Neuronal stem cell (in vitro differentiated cells): ENCODE results near the gene SMARCAL1.

Experiments used
- DNase-seq: peaks from one replicate; pipeline ENCODE4 v3.0.0-alpha.2; 2013; ENCODE audit warnings: low spot score
- H2AFZ ChIP-seq: one replicate; pipeline ENCODE4 v1.6.1; 2013; ENCODE audit warnings: mild to moderate bottlenecking, low read length, inconsistent platforms
- H2AK5ac ChIP-seq: 2 replicates; pipeline ENCODE4 v1.6.1; 2013; ENCODE audit warnings: low read depth, mild to moderate bottlenecking, inconsistent platforms, low read length, moderate library complexity, mixed read lengths
- H2BK120ac ChIP-seq: 2 replicates; pipeline ENCODE4 v1.6.1; 2013; ENCODE audit warnings: low read depth, mild to moderate bottlenecking, inconsistent platforms, low read length, moderate library complexity, mixed read lengths
- H2BK12ac ChIP-seq: one replicate; pipeline ENCODE4 v1.6.1; 2013; ENCODE audit warnings: low read length, inconsistent platforms
- H2BK15ac ChIP-seq: 2 replicates; pipeline ENCODE4 v1.6.1; 2013; ENCODE audit warnings: mild to moderate bottlenecking, low read length, inconsistent platforms, mixed read lengths
- H2BK5ac ChIP-seq: one replicate; pipeline ENCODE4 v1.6.1; 2013; ENCODE audit warnings: inconsistent platforms, mild to moderate bottlenecking, low read length, moderate library complexity
- H3K14ac ChIP-seq: one replicate; pipeline ENCODE4 v1.6.1; 2013; ENCODE audit warnings: low read length, inconsistent platforms
- H3K18ac ChIP-seq: 2 replicates; pipeline ENCODE4 v1.6.1; 2013; ENCODE audit warnings: low read length, inconsistent platforms
- H3K23ac ChIP-seq: 2 replicates; pipeline ENCODE4 v1.6.1; 2013; ENCODE audit warnings: low read depth, mild to moderate bottlenecking, mixed read lengths, low read length, inconsistent platforms; ENCODE audit not compliant: poor library complexity
- H3K27ac ChIP-seq: replicated peaks from 3 replicates; pipeline ENCODE4 v1.5.1; 2013; ENCODE audit warnings: low read length, inconsistent platforms
- H3K27me3 ChIP-seq, 3 experiments: 2 replicates each; pipeline ENCODE4 v1.6.1; 2013; ENCODE audit warnings: low read length in 3 of 3, mild to moderate bottlenecking in 2 of 3, inconsistent platforms in 1 of 3, low read depth in 1 of 3, mixed read lengths in 1 of 3, moderate library complexity in 1 of 3; ENCODE audit not compliant: control insufficient read depth in 3 of 3, insufficient read depth in 3 of 3
- H3K36me3 ChIP-seq, 2 donors: replicated peaks in 1 of 2; 2 replicates each; pipeline ENCODE4 v1.6.1; 2013; ENCODE audit warnings: low read length in 2 of 2; ENCODE audit not compliant: control insufficient read depth in 2 of 2, insufficient read depth in 2 of 2
- H3K4ac ChIP-seq: 2 replicates; pipeline ENCODE4 v1.6.1; 2013; ENCODE audit warnings: inconsistent platforms, mild to moderate bottlenecking, low read length, moderate library complexity
- H3K4me1 ChIP-seq, 2 donors: 1 replicate in 1 of 2; 2 replicates in 1 of 2; pipeline ENCODE4 v1.6.1; 2013; ENCODE audit warnings: low read length in 2 of 2, low read depth in 1 of 2; ENCODE audit not compliant: control insufficient read depth in 2 of 2, insufficient read depth in 1 of 2
- H3K4me2 ChIP-seq: one replicate; pipeline ENCODE4 v1.6.1; 2013; ENCODE audit warnings: mild to moderate bottlenecking, low read length, inconsistent platforms; ENCODE audit not compliant: insufficient read depth, poor library complexity, severe bottlenecking
- H3K4me3 ChIP-seq, 2 donors: 2 replicates each; pipeline ENCODE4 v1.5.1; 2013; ENCODE audit warnings: low read length in 2 of 2, mild to moderate bottlenecking in 2 of 2, inconsistent platforms in 1 of 2, moderate library complexity in 1 of 2
- H3K79me1 ChIP-seq: one replicate; pipeline ENCODE4 v1.6.1; 2013; ENCODE audit warnings: low read depth, mild to moderate bottlenecking, inconsistent platforms, low read length, moderate library complexity
- H3K9ac ChIP-seq: one replicate; pipeline ENCODE4 v1.6.1; 2013; ENCODE audit warnings: mild to moderate bottlenecking, low read depth, low read length, inconsistent platforms; ENCODE audit not compliant: poor library complexity
- H3K9me3 ChIP-seq, 2 donors: replicated peaks in 1 of 2; 2 replicates each; pipeline versions ENCODE3 to v1.6.1; 2013; ENCODE audit warnings: low read length in 2 of 2, mild to moderate bottlenecking in 2 of 2, inconsistent platforms in 1 of 2, low read depth in 1 of 2, mixed read lengths in 1 of 2, moderate library complexity in 1 of 2; ENCODE audit not compliant: control insufficient read depth in 2 of 2, insufficient read depth in 1 of 2
- H4K8ac ChIP-seq: one replicate; pipeline ENCODE4 v1.6.1; 2013; ENCODE audit warnings: low read depth, mild to moderate bottlenecking, inconsistent platforms, low read length, moderate library complexity
- H4K91ac ChIP-seq: one replicate; pipeline ENCODE4 v1.6.1; 2013; ENCODE audit warnings: low read length, low read depth, mild to moderate bottlenecking, inconsistent platforms; ENCODE audit not compliant: poor library complexity
- WGBS, 2 donors: extraction: QIAGEN DNeasy Blood & Tissue Kit; methylation state at CpG; one replicate each; pipeline ENCODE4 v1.1.7; 2013; ENCODE audit warnings: missing lambda C conversion rate in 2 of 2, mixed read lengths in 1 of 2; ENCODE audit not compliant: insufficient read length in 2 of 2, insufficient replicate concordance in 1 of 2; ENCODE audit errors: extremely low coverage in 2 of 2; 5-methylcytosine and 5-hydroxymethylcytosine counted together

The SMARCAL1 gene

GRCh38 chr2:216520112-216520511 lies 107.8 kb downstream of the SMARCAL1 start:
- Histone ChIP-seq H3K4me1 (peaks cover 3 to 7% of the 10 kb centered on the region in 2 donors), H2AFZ (no peak overlapping the region), H3K27ac (no peak overlapping the region), H2BK12ac (no peak overlapping the region), H3K27me3 (no peaks in the 10 kb centered on the region), H3K9me3 (peaks cover 2 to 6% of the 10 kb centered on the region in 2 donors), H3K18ac (no peak overlapping the region), H3K14ac (no peak overlapping the region), H3K36me3 (peaks cover 2 to 19% of the 10 kb centered on the region in 2 donors), H3K4ac (no peak overlapping the region), H4K91ac (no peak overlapping the region), H3K4me3 (no peak overlapping the region), H3K79me1 (no peaks in the 10 kb centered on the region), H2AK5ac (no peak overlapping the region), H4K8ac (no peak overlapping the region), H3K4me2 (no peak overlapping the region), H2BK120ac (no peak overlapping the region), H2BK5ac (no peak overlapping the region), H2BK15ac (no peak overlapping the region), H3K23ac (no peak overlapping the region), H3K9ac (no peak overlapping the region)
- no peak for DNase-seq
- no CpG with 5 or more reads among the region's 4 CpGs for WGBS, 2 donors

GRCh38 chr2:216522892-216523502 lies 110.7 kb downstream of the SMARCAL1 start:
- H4K91ac ChIP-seq, result no peak overlapping the region
- no peak overlapping the region for H3K4ac ChIP-seq
- H3K4me3 ChIP-seq, result no peak overlapping the region
- no peak overlapping the region for H3K4me2 ChIP-seq
- H2AK5ac ChIP-seq, result no peak overlapping the region
- peaks cover 0 to 3% of the 10 kb centered on the region in 2 donors for H3K4me1 ChIP-seq
- no peaks in the 10 kb centered on the region for H3K27me3 ChIP-seq
- no peak overlapping the region for H2AFZ ChIP-seq
- no peak overlapping the region for H4K8ac ChIP-seq
- no peak overlapping the region for H2BK15ac ChIP-seq
- WGBS, 2 donors, result no CpG with 5 or more reads among the region's 1 CpG
- DNase-seq, result no peak
- no peak overlapping the region for H3K9ac ChIP-seq
- H3K27ac ChIP-seq, result no peak overlapping the region
- H3K18ac ChIP-seq, result no peak overlapping the region
- H2BK120ac ChIP-seq, result no peak overlapping the region
- no peaks in the 10 kb centered on the region for H3K79me1 ChIP-seq
- H3K36me3 ChIP-seq, result peaks cover 2 to 17% of the 10 kb centered on the region in 2 donors
- H3K9me3 ChIP-seq, result peaks cover 2 to 6% of the 10 kb centered on the region in 2 donors
- no peak overlapping the region for H3K23ac ChIP-seq
- no peak overlapping the region for H2BK5ac ChIP-seq
- H3K14ac ChIP-seq, result no peak overlapping the region
- H2BK12ac ChIP-seq, result no peak overlapping the region

- no peak overlapping the region for H2BK12ac ChIP-seq
- peaks cover 2 to 11% of the 10 kb centered on the region in 2 donors for H3K36me3 ChIP-seq
- peaks cover 0 to 2% of the 10 kb centered on the region in 2 donors for H3K4me1 ChIP-seq
- no peak overlapping the region for H3K4ac ChIP-seq
- no peak overlapping the region for H2BK5ac ChIP-seq
- H3K14ac ChIP-seq, result no peak overlapping the region
- H3K18ac ChIP-seq, result no peak overlapping the region
- H3K9me3 ChIP-seq, result peaks cover 3 to 6% of the 10 kb centered on the region in 2 donors
- H2AFZ ChIP-seq, result no peak overlapping the region
- H3K27me3 ChIP-seq, result no peaks in the 10 kb centered on the region
- H2BK120ac ChIP-seq, result no peak overlapping the region
- H3K79me1 ChIP-seq, result no peaks in the 10 kb centered on the region
- no peak overlapping the region for H3K4me2 ChIP-seq
- H3K23ac ChIP-seq, result no peak overlapping the region
- no peak overlapping the region for H3K27ac ChIP-seq
- no CpG with 5 or more reads among the region's 4 CpGs for WGBS, 2 donors
- H2BK15ac ChIP-seq, result no peak overlapping the region
- H2AK5ac ChIP-seq, result no peak overlapping the region
- H4K8ac ChIP-seq, result no peak overlapping the region
- no peak for DNase-seq
- H4K91ac ChIP-seq, result no peak overlapping the region
- H3K9ac ChIP-seq, result no peak overlapping the region
- no peak overlapping the region for H3K4me3 ChIP-seq
These were observed 113.7 kb downstream of the SMARCAL1 start for GRCh38 chr2:216525972-216526371.

GRCh38 chr2:216526939-216527338 lies 114.7 kb downstream of the SMARCAL1 start:
- Histone ChIP-seq H4K8ac (no peak overlapping the region), H3K18ac (no peak overlapping the region), H3K4ac (no peak overlapping the region), H3K4me2 (no peak overlapping the region), H3K9ac (no peak overlapping the region), H2BK5ac (no peak overlapping the region), H3K79me1 (no peaks in the 10 kb centered on the region), H3K36me3 (peaks cover 0 to 5% of the 10 kb centered on the region in 2 donors), H3K4me1 (peaks cover 0 to 2% of the 10 kb centered on the region in 2 donors), H2BK120ac (no peak overlapping the region), H3K9me3 (peaks cover 3 to 6% of the 10 kb centered on the region in 2 donors), H3K23ac (no peak overlapping the region), H2BK15ac (no peak overlapping the region), H3K27me3 (no peaks in the 10 kb centered on the region), H3K4me3 (no peak overlapping the region), H2AFZ (no peak overlapping the region), H4K91ac (no peak overlapping the region), H2AK5ac (no peak overlapping the region), H3K14ac (no peak overlapping the region), H2BK12ac (no peak overlapping the region), H3K27ac (no peak overlapping the region)
- no peak for DNase-seq
- no CpG with 5 or more reads among the region's 1 CpG for WGBS, 2 donors
